HG02588 (cell line): Measurements from ENCODE around the gene ERBB3.
"Not testable (repeated sequence)": the region's sequence is repeated elsewhere in the genome, so short reads cannot be mapped to it uniquely, and the experiment has no call there.

Source experiments
- ATAC-seq: cut with Tn5 transposase; IDR thresholded peaks from one replicate; pipeline ENCODE4 v1.9.1; 2021; ENCODE audit warnings: mild to moderate bottlenecking, moderate library complexity; ENCODE audit not compliant: unreplicated experiment

Gene ERBB3

GRCh38 chr12:56110571-56110970 lies 30.6 kb downstream of the ERBB3 start:
- no peak for ATAC-seq

DNA sequence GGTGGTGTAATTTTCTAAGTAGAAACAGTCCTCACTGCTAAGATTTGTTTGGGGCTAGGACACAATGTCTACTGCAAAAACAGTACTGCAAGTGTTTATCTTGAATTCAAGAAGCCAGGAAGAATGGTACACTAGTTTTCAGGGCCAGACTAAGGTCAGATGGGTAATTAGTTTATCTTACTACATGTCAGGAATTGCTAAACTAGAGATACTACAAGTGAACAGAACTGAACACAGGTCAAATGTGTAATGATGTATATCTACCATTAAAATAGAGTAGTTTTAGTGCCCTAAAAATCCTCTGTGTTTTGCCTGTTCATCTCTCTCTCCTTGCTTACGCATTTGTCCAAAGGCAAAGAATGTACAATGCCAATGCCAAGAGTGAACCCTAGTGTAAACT lies 34.1 kb downstream of the ERBB3 start:
- ATAC-seq = no peak

GRCh38 chr12:56115329-56115728 lies 35.4 kb downstream of the ERBB3 start:
- no peak for ATAC-seq

GRCh38 chr12:56116267-56117081 lies 36.5 kb downstream of the ERBB3 start, which contains the start of gene RPL41:
RPL41 (plus strand) TSS chr12:56116633.
- ATAC-seq = peak; percentile 44

GRCh38 chr12:56117082-56117706 lies 37.2 kb downstream of the ERBB3 start:
- ATAC-seq = not testable (repeated sequence)

GRCh38 chr12:56117778-56118687 lies 38.1 kb downstream of the ERBB3 start, which contains the start of gene ZC3H10:
ZC3H10 (plus strand) TSS chr12:56118266; CDS start chr12:56120563, 2,297 bp downstream.
- ATAC-seq = peak; percentile 83

DNA sequence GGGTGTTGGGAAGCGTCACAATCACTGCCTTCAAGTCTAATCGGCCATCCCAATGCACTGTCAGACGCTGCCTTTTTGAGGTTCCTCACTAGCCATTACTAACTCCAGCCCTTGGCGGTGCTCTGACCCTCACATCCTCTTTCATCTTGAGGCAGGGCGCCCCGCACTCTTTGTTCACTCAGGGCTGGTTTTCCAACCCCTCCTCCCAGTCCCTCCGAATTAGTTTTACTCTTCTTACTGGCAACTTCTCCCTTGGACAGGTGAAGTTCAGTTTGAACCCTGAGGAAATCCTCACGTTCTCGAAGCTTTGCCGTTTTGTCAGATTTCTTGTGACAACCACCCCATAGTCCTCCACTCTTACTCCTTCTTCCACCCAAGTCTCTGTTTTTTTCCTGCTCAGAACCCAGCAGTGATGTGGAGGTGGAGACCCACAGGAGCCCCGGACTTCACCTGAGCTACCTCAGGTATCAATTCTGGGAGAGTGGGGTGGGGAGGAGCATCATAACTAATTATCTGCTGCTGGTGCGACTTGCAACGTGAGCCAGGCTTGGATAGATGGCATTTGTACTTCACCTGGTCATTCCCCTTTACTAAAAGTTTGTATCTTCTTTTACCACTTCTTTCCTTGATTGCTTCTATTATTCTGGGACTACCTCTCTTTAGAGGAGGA lies 38.9 kb downstream of the ERBB3 start:
- ATAC-seq = no peak

DNA sequence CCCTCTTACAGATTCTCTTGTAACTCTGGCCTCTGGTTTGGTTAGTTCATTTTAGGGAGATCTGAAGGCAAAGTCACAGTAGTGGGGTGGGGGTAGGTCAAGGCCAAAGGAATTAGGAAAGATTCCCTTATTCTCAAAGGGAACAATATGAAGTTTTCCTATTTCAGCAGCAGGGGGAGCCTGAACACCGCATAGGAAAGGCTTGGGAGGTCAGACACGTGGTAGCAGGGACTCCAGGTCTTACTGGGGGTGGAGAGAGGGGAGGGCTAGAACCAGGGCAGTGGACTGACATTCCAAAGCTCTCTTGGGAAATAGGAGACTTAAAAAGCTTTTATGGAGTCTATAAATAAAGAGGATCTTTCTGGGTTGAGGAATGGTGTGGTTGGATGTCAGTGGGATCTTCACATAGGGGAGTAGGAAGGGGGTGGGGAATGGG lies 39.4 kb downstream of the ERBB3 start:
- no peak for ATAC-seq

DNA sequence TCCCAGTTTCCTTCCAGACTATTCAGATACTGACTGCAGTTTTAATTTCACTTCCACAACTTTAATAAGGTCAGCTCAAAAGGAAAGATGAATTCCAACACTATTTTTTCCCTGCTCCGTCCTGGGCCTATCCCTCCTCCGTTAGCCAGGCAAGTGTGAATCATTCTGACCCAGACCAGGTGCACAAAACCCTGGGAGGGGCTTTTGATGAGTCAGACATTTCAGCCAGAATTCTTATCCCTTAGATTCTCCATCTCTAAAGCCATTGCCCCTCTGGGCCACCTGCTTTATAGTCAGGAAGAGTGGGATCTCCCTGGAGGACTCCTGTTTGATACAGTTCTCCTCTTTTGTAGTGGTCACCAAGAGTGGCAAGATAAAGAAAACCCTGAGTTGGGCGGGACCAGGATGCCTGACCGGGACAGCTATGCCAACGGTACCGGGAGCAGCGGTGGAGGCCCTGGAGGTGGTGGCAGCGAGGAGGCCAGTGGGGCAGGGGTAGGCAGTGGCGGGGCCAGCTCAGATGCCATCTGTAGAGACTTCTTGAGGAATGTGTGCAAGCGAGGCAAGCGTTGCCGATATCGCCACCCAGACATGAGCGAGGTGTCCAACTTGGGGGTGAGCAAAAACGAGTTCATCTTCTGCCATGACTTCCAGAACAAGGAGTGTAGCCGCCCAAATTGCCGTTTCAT lies 40.3 kb downstream of the ERBB3 start:
- ATAC-seq = no peak

DNA sequence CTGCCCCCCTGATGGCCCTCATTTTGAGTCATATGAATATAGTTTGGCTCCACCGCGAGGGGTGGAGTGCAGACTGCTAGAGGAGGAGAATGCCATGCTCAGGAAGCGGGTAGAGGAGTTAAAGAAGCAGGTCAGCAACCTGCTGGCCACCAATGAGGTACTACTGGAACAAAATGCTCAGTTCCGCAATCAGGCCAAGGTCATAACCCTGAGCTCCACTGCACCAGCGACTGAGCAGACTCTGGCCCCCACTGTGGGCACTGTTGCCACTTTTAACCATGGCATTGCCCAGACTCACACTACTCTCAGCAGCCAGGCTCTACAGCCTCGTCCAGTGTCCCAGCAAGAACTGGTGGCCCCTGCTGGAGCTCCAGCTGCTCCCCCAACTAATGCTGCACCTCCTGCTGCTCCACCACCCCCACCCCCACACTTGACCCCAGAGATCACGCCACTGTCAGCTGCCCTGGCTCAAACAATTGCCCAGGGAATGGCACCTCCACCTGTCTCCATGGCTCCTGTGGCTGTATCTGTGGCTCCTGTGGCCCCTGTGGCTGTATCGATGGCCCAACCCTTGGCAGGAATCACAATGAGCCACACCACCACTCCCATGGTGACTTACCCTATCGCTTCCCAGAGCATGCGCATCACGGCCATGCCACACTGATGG lies 41.4 kb downstream of the ERBB3 start:
- no peak for ATAC-seq

GRCh38 chr12:56122637-56123036 lies 42.7 kb downstream of the ERBB3 start:
- no peak for ATAC-seq

DNA sequence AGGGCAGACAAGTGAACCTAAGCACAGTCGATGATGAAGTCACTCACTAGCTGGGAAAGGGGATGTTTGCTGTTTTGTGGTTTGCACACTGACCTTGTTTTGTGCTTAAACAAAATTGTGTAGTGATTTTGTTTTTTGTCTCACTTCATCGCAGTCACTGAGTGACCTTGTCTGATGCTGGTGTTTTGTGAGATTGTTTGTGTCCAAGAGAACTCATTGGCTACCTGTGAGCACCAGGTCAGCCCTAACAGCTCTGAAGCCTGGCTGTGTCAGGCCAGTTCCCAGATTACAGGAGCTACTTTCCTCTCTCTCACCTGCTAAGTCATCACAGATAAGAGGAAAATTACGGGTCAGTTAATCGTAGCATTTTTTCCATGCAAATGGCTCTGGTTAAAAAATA lies 44.2 kb downstream of the ERBB3 start:
- ATAC-seq = no peak

- no peak for ATAC-seq
Observed at GRCh38 chr12:56126732-56127239, 46.8 kb downstream of the ERBB3 start.

DNA sequence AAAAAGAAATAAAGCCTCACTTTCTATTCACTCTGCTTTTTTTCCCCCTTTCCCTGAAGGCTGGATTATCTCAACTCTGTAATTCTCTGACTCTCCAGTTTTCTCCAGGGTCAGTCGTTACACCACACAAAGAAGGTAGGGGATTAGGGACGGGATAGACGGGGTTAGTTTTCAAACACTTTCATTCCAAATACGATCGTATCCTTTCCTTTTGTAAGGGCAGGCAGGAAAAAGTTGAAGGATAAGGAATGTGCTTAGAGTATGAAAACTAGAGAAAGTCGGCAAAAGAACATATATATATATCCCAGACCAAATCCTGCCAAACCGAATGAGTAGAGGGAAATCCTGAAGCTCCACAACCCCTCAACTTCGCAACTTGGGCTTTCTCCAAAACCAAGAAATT lies 47.5 kb downstream of the ERBB3 start:
- no peak for ATAC-seq

GRCh38 chr12:56127888-56128669 lies 48.1 kb downstream of the ERBB3 start, which contains the start of gene ESYT1:
ESYT1 (plus strand) TSS chr12:56128267; CDS start chr12:56128320, 53 bp downstream.
- peak; percentile 89 for ATAC-seq

DNA sequence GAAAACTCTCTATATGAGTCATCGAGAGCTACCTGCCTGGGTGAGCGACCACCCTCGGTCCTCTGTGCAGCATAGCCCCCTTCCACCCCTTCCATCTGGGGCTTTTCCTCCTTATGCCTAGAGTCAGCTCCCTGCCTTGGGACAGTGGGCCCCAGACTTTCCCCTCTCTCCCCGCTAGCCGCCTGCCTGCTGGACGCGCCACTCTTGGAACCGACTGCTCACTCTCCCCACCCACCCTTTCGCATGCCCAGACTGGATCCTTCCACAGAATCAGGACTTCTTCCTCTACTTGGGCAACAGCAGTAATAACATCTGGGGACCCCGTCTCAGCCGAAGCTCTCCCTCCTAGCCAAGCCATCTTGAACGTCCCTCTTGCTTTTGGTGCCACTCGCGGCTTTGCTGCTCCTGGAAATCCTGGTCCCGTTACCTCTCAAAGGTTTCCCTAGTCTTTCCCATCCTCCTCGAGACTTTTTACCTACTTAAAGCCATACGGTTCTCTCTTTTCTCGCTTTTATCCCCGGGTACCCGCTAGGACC lies 48.8 kb downstream of the ERBB3 start:
- ATAC-seq = no peak

DNA sequence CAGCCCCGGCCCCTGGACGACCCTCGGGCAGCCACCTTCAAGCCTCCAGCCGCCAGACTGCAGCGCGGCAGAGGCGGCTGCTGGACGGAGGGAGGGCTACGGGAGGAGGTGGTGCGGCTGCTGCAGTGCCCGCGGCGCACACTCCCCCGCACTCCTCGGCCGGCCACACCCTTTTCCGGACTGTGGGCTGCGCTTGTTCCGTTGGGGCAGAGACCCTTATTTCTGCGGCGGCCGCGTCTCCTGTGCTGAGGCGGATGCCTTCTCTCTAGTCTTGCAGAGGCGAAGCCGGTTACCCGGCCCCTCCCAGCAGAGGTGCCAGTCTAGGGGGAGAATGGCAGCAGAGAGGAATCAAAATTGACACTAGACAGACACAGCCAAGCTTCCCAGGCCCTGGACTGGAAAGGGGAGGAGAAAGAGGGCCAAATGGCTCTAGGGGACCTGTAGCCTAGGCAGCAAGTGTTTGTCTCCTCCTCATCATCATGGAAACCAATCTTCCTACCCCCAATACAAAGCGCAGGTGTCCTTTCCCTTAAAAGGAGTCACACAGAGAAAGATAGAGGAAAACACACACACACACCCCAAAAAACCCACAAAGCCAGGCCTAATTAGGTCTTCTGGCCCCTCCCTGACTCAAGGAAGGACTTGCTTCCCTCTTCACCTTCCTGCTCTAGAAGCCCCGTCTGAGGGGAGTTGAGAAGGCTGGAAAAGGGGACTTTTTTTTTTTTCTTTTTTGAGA lies 49.4 kb downstream of the ERBB3 start:
- no peak for ATAC-seq
